Skeletal muscle cell (primary cell): ENCODE results near the gene ETV6.

Experiments
- DNase-seq: peaks from one replicate; pipeline ENCODE4 v3.0.0-alpha.2; 2010; ENCODE audit warnings: low read depth
- H3K4me3 ChIP-seq: 2 replicates; pipeline ENCODE4 v1.5.1; 2011; ENCODE audit warnings: low read depth, mild to moderate bottlenecking, control low read depth, low read length, moderate library complexity

ETV6 gene

GRCh38 chr12:11747969-11748368 is 98.5 kb downstream of the ETV6 start:
- no peak overlapping the region for H3K4me3 ChIP-seq
- DNase-seq, result no peak

DNA sequence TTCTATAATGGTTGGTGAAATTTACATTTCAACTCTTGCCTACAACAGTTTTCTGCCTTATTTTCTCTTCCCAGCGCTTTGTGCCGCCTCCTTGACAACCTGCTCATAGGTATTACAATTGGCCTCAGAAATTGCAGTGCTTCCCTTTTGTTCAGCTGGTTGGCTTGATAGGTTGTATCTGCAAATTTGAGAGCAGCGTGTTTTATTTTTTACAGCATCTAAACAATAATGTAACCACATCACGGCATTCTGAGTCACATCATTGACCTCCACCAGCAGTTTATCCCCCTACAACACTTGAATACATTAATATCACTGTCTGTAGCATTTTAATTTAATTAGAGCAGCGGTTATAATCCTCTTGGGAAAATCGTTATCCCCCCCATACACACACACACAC is 99.4 kb downstream of the ETV6 start:
- H3K4me3 ChIP-seq, result no peak overlapping the region
- DNase-seq, result no peak

- H3K4me3 ChIP-seq, result no peak overlapping the region
- DNase-seq, result no peak
Observed at GRCh38 chr12:11749943-11750690, 100.6 kb downstream of the ETV6 start.

GRCh38 chr12:11752403-11753149 is 103.1 kb downstream of the ETV6 start:
- DNase-seq, result no peak
- H3K4me3 ChIP-seq, result no peak overlapping the region

GRCh38 chr12:11753150-11753499 is 103.7 kb downstream of the ETV6 start:
- DNase-seq, result no peak
- no peak overlapping the region for H3K4me3 ChIP-seq

DNA sequence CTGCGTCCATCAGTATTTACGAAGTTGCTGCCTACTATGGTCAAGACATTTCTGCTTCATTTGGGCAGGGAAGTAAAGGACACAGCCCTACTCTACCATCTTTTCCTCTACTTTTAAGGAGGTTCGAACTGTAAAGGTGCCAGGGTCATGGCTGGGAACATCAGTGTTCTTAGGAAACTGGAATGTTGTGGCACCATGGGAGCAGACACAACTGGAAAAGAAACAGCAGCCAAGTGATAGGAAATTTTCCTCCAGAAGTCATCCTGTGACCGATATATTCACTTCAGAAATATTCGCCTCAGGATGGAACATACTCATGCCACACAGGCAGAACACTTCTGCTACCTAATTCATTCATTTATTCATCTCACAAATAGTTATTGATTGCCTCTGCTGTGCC is 104.4 kb downstream of the ETV6 start:
- DNase-seq, result no peak
- H3K4me3 ChIP-seq, result no peak overlapping the region

- DNase-seq, result no peak
- no peak overlapping the region for H3K4me3 ChIP-seq
Observed at GRCh38 chr12:11754256-11754655, 104.8 kb downstream of the ETV6 start.

DNA sequence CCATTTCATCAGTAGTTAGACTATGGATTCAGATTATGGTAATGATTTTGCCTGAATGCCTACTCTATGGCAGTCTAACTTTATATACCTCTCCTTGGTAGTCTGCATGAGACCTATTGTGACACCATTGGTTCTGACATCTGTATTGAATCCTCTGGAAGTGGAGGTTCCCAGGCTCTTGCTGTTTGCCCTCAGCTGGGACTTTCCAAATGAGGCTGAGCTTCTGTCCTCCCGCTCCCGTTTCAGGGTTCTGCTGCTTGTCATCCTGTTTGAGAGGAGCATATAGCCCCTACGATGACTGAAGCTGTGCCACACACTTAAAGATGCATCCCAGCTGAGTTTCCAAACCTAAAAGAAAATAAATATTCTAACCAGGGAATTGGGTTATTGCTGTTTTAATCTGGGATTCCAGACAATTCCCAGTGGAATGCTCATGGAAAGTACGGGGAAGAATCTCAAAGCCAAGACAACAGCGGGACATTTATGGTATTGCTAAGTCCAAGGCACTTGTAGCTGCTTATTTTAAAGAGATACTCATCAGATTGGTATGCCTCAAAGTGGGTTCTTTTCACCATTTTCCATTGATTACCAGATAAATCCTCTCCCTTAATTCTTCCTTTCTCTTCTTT is 105.9 kb downstream of the ETV6 start:
- no peak for DNase-seq
- H3K4me3 ChIP-seq, result no peak overlapping the region

DNA sequence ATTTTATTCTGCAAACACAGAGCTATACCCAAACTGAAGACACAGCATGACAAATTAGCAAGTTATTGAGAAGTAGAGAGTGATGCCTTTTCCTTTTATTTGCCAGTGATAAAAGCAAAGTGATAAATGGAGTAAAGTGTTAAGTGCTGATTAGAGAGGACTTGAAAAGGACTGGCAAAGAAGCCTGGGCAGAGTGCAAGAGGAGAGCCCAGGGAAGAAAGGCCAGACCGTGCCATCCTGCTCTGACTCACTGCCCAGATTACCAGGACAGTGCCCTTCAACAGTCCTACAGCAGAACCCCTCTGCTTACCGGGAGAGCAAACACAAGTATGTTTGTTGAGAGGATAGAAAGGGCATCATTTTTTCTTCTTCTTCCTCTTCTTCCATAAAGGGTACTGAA is 106.5 kb downstream of the ETV6 start:
- H3K4me3 ChIP-seq, result no peak overlapping the region
- no peak for DNase-seq

DNA sequence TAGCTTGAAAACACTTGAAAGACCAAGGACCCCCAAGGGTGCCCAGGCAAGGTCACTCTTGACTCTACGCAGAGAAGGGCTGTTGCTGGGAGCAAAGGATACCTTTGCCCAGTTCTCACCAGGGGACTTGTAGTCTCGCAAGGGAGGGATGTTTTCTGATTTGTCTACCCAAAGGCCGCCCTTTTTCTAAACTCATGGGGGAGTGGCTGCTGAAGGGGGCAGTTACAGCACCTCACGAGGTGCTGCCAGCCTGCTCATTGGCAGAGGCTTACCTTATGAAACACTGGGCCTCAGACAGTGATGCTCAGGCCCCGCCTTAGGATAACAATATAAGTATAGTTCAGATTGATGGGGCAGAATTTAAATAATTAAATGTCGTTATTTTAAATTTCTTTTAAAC is 107.0 kb downstream of the ETV6 start:
- no peak overlapping the region for H3K4me3 ChIP-seq
- no peak for DNase-seq

- no peak overlapping the region for H3K4me3 ChIP-seq
- DNase-seq, result no peak
Observed at GRCh38 chr12:11757095-11757494, 107.6 kb downstream of the ETV6 start.

DNA sequence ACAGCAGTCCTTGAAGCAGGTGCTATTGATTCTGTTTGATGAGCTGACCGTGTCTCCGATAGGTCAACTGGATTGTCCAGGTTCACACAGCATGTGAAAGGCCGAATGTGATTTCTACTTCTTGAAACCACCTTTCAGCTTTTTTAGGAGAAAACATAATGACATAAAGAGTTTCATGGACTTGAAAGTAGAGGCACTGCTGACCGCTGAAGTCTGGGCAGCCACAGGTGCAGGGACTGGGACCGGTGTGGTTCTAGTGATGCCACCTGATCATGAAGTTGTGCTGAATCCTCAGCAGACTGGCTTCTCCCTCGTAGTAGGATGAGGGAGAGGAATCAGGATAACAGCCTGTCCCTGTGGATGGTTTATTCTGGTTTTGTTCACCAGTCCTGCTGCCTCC is 108.1 kb downstream of the ETV6 start:
- DNase-seq, result no peak
- H3K4me3 ChIP-seq, result no peak overlapping the region

DNA sequence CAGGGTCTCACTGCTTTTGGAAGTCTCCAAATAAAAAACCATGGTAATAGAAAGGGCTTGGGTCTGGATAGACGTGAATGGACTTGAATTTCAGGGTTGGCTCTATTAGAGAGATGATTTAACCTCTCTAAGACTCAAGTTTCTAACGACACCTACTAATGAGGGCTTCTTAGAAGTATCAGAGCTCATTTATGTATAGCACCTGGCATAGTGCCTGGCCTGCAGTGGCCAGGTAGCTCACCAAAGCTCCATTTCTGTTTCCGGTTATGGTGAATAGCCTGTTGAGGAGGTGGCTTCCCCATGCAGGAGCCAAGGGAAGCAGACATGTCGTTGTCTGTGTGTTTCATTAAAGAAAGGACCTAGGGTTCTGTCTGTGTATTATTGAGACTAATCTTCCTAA is 108.6 kb downstream of the ETV6 start:
- no peak overlapping the region for H3K4me3 ChIP-seq
- DNase-seq, result no peak

- no peak overlapping the region for H3K4me3 ChIP-seq
- no peak for DNase-seq
Observed at GRCh38 chr12:11758510-11759493, 109.3 kb downstream of the ETV6 start.

DNA sequence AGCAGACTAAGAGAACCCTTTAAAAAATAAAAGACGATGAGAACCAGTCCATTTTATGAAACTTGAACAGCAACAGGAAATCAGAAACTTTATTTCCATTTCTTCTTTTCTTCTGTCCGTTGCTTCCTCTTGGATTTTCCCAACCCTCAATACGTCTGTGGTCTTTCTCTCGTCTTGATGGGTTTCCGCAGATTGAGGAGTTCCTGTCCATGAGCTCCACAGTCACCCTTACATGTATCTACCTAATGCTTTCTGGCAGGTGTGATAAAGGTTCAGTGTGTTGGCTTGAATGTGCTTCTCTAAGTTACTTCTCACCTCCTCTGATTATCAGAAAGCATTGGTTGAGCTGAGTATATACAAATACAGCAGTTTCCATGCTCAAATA is 110.0 kb downstream of the ETV6 start:
- no peak overlapping the region for H3K4me3 ChIP-seq
- no peak for DNase-seq

- DNase-seq, result no peak
- H3K4me3 ChIP-seq, result no peak overlapping the region
Observed at GRCh38 chr12:11759899-11760298, 110.4 kb downstream of the ETV6 start.

DNA sequence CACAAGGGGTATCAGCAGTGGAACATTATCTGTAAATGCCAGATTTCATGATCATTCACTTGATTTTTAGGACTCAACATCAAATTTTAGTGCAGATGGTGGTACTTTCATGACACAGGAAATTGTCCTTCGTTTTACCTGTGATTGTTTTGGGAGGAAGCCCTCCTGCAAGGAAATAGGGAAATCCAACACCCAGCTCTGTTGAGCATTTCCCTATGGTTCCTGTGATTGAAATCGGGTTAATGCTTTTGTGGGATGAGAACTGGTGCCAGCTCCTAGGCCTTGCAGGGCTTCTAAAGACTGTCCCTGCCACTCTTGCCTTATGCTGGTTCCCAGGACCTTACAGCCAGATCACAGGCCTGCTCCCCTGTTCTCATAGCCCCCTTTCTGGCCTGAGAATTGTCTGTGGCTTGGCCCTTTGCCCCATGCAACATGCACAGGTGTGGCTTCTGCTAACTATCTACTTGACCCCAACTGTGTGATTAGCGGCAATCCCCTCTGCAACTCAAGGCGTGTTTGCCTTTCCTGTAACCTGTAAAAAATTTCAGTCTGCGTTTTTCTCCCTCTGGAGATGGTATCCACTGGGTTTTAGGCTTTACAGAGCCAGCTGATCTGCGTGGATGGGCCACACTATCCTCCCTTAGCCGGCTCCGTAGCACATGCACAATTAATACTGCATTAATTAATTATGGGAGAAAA is 112.5 kb downstream of the ETV6 start:
- H3K4me3 ChIP-seq, result no peak overlapping the region
- no peak for DNase-seq

DNA sequence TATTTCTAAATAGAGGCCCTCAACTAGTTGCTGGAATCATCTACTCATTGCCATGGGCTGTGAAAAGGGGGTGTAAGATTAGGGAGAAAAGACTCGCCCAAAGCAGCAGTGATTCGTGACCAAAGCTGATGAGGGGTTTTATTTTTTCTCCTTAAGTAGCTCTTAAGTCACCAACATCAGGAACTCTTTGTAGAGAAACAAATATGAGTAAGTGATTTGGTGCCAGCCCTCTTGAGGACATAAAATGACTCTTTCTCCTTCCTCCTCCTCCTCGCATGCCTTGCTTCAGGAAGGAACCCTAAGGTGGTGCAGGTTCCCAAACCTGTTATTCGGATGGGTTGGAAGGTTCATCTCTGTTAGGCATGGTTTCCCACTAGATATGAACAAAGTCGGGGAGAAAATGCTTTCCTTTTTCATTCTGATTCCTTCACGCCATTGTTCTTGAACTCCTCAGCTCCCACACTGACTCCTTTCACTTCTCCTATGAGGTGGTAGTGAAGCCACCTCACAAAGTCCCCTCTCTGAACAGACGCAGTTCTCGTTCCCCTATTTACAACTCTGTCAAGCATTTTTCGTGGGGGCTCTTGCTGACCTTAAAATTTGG is 113.4 kb downstream of the ETV6 start:
- no peak for DNase-seq
- H3K4me3 ChIP-seq, result no peak overlapping the region
